HCT116 (cell line): ENCODE data around the gene LRRC4B. TPM values are rescaled to one million over a fixed set of nuclear protein-coding genes. Genes with fewer than 3 reads are reported as not detected.

Experiments used
- ATAC-seq: fragments of 200-7000 bp; cut with Tn5 transposase; 2 replicates; pipeline ENCODE4 v1.9.1; 2020; ENCODE audit warnings: mild to moderate bottlenecking, moderate library complexity
- BruUV-seq: library from RNA; stranded (reverse); fragments of 400-500 nt; replicated peaks from 2 replicates; lab custom pipeline; 2021; lab: Mats Ljungman, UMichigan
- CTCF ChIA-PET: fragments of 300-600 bp; sonication (Branson Sonifier 250); formaldehyde crosslinking; loops from one replicate; lab custom pipeline; 2021; ENCODE audit warnings: antibody characterized with exemption; lab: Charles Lee
- POLR2A ChIA-PET: fragments of 300-600, 350-600 bp; sonication (Branson Sonifier 250); formaldehyde crosslinking; loops from one replicate; lab custom pipeline; 2021; ENCODE audit warnings: antibody characterized with exemption; lab: Charles Lee
- RAD21 ChIA-PET, 2 experiments: fragments of 300-600 bp; sonication (Branson Sonifier 250); formaldehyde crosslinking; loops; one replicate each; lab custom pipeline; 2023; ENCODE audit warnings: low total read pairs in 2 of 2; ENCODE audit not compliant: uncharacterized antibody in 2 of 2, unreplicated experiment in 2 of 2, low non-redundant PET in 1 of 2; lab: Charles Lee
- DNase-seq: peaks from one replicate; pipeline ENCODE4 v3.0.0-alpha.2; 2010; ENCODE audit warnings: low read depth, low spot score
- H2AFZ ChIP-seq: fragments of 200-600 bp; shearing (Covaris generic), sonication (generic); 2 replicates; pipeline ENCODE4 v1.6.1; 2017; ENCODE audit warnings: low read depth, mixed run types, mixed read lengths, antibody characterized with exemption, low read length; ENCODE audit not compliant: poor library complexity, severe bottlenecking
- H3K27ac ChIP-seq: 2 replicates; pipeline ENCODE4 v1.5.1; 2012; ENCODE audit warnings: low read depth, low read length
- H3K27me3 ChIP-seq: fragments of 200-600 bp; sonication (generic); 2 replicates; pipeline ENCODE4 v1.6.1; 2016; ENCODE audit warnings: mixed run types, low read length, mixed read lengths; ENCODE audit not compliant: insufficient read depth
- H3K36me3 ChIP-seq, 2 experiments: fragments of 200-500 bp in 1 of 2; fragments of 200-600 bp in 1 of 2; sonication (Bioruptor generic) in 1 of 2; sonication (generic) in 1 of 2; 2 replicates each; pipeline versions ENCODE4 v1.5.1 to v1.6.1; 2014 to 2016; ENCODE audit warnings: low read length in 2 of 2, inconsistent platforms in 1 of 2, mixed read lengths in 1 of 2, mixed run types in 1 of 2; ENCODE audit not compliant: insufficient read depth in 2 of 2, control insufficient read depth in 1 of 2
- H3K4me1 ChIP-seq, 2 experiments: fragments of 200-600 bp in 1 of 2; sonication (generic) in 1 of 2; 2 replicates each; pipeline versions ENCODE4 v1.5.1 to v1.6.1; 2012 to 2017; ENCODE audit warnings: low read length in 2 of 2, inconsistent platforms in 1 of 2, mild to moderate bottlenecking in 1 of 2, mixed read lengths in 1 of 2, mixed run types in 1 of 2, moderate library complexity in 1 of 2; ENCODE audit not compliant: insufficient read depth in 2 of 2, control insufficient read depth in 1 of 2
- H3K4me2 ChIP-seq: fragments of 200-600 bp; sonication (generic); 2 replicates; pipeline ENCODE4 v1.6.1; 2017; ENCODE audit warnings: mixed run types, low read length, mixed read lengths
- H3K4me3 ChIP-seq, 2 experiments: fragments of 200-600 bp in 1 of 2; sonication (generic) in 1 of 2; replicated peaks in 1 of 2; 2 replicates each; pipeline ENCODE4 v1.5.1; 2011 to 2016; ENCODE audit warnings: low read length in 2 of 2, control low read depth in 1 of 2, low read depth in 1 of 2, mild to moderate bottlenecking in 1 of 2, mixed read lengths in 1 of 2, mixed run types in 1 of 2
- H3K79me2 ChIP-seq: fragments of 200-600 bp; sonication (generic); 2 replicates; pipeline ENCODE4 v1.6.1; 2017; ENCODE audit warnings: mild to moderate bottlenecking, mixed run types, low read length, moderate library complexity, mixed read lengths; ENCODE audit not compliant: insufficient read depth
- H3K9ac ChIP-seq: fragments of 200-600 bp; sonication (generic); 2 replicates; pipeline ENCODE4 v1.6.1; 2016; ENCODE audit warnings: low read length, mixed read lengths
- H3K9me2 ChIP-seq: fragments of 200-600 bp; sonication (generic), shearing (Covaris generic); 2 replicates; pipeline ENCODE4 v1.6.1; 2017; ENCODE audit warnings: mixed run types, mild to moderate bottlenecking, moderate library complexity; ENCODE audit not compliant: insufficient read depth
- H3K9me3 ChIP-seq, 2 experiments: fragments of 200-500 bp in 1 of 2; fragments of 200-600 bp in 1 of 2; sonication (Bioruptor generic) in 1 of 2; sonication (generic) in 1 of 2; 2 replicates each; pipeline ENCODE4 v1.6.1; 2014 to 2017; ENCODE audit warnings: low read length in 2 of 2, mixed read lengths in 2 of 2, inconsistent platforms in 1 of 2, low read depth in 1 of 2, mild to moderate bottlenecking in 1 of 2, mixed run types in 1 of 2, moderate library complexity in 1 of 2; ENCODE audit not compliant: control insufficient read depth in 1 of 2, insufficient read depth in 1 of 2
- H4K20me1 ChIP-seq: fragments of 200-600 bp; sonication (generic), shearing (Covaris generic); 2 replicates; pipeline ENCODE4 v1.6.1; 2017; ENCODE audit warnings: mixed run types, mild to moderate bottlenecking, moderate library complexity; ENCODE audit not compliant: insufficient read depth
- ATF3 ChIP-seq: IDR thresholded peaks from 2 replicates; pipeline ENCODE4 v1.6.1; 2012
- CTCF ChIP-seq, 3 experiments: fragments of 200-600 bp in 1 of 3; sonication (generic) in 1 of 3; IDR thresholded peaks in 2 of 3; conservative IDR thresholded peaks in 1 of 3; 2 replicates each; pipeline ENCODE4 v1.5.1; 2012 to 2017; ENCODE audit warnings: low read depth in 2 of 3, low read length in 2 of 3, antibody characterized with exemption in 1 of 3, borderline replicate concordance in 1 of 3, control low read depth in 1 of 3, mild to moderate bottlenecking in 1 of 3, mixed read lengths in 1 of 3, mixed run types in 1 of 3, moderate library complexity in 1 of 3; ENCODE audit not compliant: insufficient read depth in 1 of 3
- POLR2A ChIP-seq: IDR thresholded peaks from 2 replicates; pipeline ENCODE4 v1.7.0; 2011; ENCODE audit warnings: borderline replicate concordance; ENCODE audit not compliant: insufficient read depth, insufficient read length; ENCODE audit errors: extremely low read depth
- RAD21 ChIP-seq: IDR thresholded peaks from 2 replicates; pipeline ENCODE4 v1.6.1; 2012; ENCODE audit warnings: low read depth, mild to moderate bottlenecking
- intact Hi-C: fragments of 100-400 bp; cut with micrococcal nuclease; formaldehyde crosslinking; loops from 2 replicates; pipeline ENCODE4 v1.10.0; 2022
- total RNA-seq: library from RNA; stranded (reverse); gene quantifications from one replicate; pipeline ENCODE4 v1.2.1, GENCODE V29; 2021; ENCODE audit not compliant: unreplicated experiment

The LRRC4B gene
- total RNA-seq, 1 experiment from 2014 or later: 0.89 TPM

- ChIA-PET RAD21 (interaction anchor here in 1 of 2 experiments (0.6 kb wide), 1 partner anchor 19 kb away, joined by 7 read pairs; no protein-coding TSS in a partner anchor), CTCF (interaction anchor here (0.6 to 2.6 kb wide), 25 partner anchors 9 to 376 kb away, joined by 3 to 40 read pairs (median 4); partner anchors contain the start of gene JOSD2), POLR2A (no interaction called here)
- ATAC-seq (peak; percentile 92), DNase-seq (peak; percentile 49)
- peak overlapping the region; percentile 55 for H3K9ac ChIP-seq
- H3K9me2 ChIP-seq: no peaks in the 10 kb centered on the region
- peak overlapping the region; percentile 58 to 68 for H3K4me3 ChIP-seq
- no peaks in the 10 kb centered on the region for H3K36me3 ChIP-seq
- H3K27ac ChIP-seq: peak overlapping the region; percentile 80
- no peaks in the 10 kb centered on the region for H3K9me3 ChIP-seq
- peak overlapping the region; percentile 99 for H3K4me2 ChIP-seq
- H3K4me1 ChIP-seq: peaks cover 10 to 19% of the 10 kb centered on the region in 2 experiments; a peak in 3 of 4 replicates
- intact Hi-C loops: no loop called here
- BruUV-seq: no TSS peak
- H3K27me3 ChIP-seq: no peaks in the 10 kb centered on the region
- peak; percentile 96 to 99 (median 99) for TF ChIP-seq CTCF (IDR thresholded peaks at IDR 0.05 in 2 of 3, conservative IDR thresholded peaks at IDR 0.05 in 1 of 3; ENCODE audit: borderline replicate concordance in 1 of 3, insufficient read depth in 1 of 3, low read depth in 2 of 3, low read length in 2 of 3)
- peak; percentile 50 for TF ChIP-seq RAD21
- no peak for TF ChIP-seq POLR2A
- TF ChIP-seq ATF3: no peak
- H2AFZ ChIP-seq: peak overlapping the region; percentile 46
- no peaks in the 10 kb centered on the region for H3K79me2 ChIP-seq
- no peaks in the 10 kb centered on the region for H4K20me1 ChIP-seq
Measured at GRCh38 chr19:50556282-50557008, 11.8 kb downstream of the LRRC4B start.
